DMS 273 (cell line): ENCODE data around the gene CT55.
"Not testable (repeated sequence)": the region's sequence is repeated elsewhere in the genome, so short reads cannot be mapped to it uniquely, and the experiment has no call there.

Source experiments
- DNase-seq: peaks from one replicate; lab custom pipeline; 2025; ENCODE audit not compliant: unreplicated experiment; lab: John Stamatoyannopoulos, UW

Gene CT55, protein sequence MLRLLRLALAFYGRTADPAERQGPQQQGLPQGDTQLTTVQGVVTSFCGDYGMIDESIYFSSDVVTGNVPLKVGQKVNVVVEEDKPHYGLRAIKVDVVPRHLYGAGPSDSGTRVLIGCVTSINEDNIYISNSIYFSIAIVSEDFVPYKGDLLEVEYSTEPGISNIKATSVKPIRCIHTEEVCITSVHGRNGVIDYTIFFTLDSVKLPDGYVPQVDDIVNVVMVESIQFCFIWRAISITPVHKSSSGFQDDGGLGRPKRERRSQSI

GRCh38 chrX:135170877-135171519 lies at the start of gene CT55:
Gene CT55 (minus strand): TSS chrX:135171398. CDS start chrX:135171171, 227 bp downstream.
- DNase-seq: no peak

DNA sequence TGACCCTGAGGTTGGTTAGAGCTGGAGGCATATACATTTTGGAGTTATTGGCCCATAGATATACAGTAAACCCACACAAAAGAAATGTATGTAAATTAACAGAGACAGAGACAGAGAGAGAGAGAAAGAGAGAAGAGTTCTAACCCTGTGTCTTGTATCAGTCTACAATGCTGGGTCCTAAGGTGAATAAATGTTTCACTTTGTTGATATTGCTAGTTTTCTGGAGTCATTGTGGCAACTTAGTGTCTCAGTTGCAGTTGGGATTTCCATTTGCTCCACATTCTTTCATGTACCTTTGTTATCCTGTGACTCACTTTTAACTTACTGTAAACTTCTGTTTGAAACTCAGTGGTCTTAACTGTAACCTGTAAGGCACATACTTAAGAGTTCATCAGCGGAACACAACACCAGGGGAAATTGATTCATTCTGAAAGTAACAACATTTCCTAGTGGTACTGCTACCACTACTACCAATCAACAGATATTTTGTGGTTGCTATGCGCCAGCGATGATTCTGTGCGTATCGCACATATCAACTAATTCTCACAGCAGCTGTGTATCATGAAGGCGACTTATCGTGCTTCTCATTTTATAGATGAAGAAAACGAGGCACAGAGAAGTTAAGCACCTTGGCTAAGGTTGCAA lies 42.1 kb upstream of the CT55 start:
- no peak for DNase-seq

DNA sequence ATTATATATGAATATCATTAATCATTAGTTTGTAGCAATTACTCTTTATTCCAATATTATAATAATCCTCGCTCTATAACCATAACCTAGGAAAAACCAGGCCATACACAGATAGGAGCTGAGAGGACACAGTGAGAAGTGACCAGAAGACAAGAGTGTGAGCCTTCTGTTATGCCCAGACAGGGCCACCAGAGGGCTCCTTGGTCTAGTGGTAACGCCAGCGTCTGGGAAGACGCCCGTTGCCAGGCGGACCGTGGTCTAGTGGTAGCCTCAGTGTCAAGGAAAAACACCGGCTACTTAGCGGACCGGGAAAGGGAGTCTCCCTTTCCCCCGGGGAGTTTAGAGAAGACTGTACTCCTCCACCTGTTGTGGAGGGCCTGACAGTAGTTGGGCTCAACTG lies 35.2 kb upstream of the CT55 start:
- peak; percentile 29 for DNase-seq

DNA sequence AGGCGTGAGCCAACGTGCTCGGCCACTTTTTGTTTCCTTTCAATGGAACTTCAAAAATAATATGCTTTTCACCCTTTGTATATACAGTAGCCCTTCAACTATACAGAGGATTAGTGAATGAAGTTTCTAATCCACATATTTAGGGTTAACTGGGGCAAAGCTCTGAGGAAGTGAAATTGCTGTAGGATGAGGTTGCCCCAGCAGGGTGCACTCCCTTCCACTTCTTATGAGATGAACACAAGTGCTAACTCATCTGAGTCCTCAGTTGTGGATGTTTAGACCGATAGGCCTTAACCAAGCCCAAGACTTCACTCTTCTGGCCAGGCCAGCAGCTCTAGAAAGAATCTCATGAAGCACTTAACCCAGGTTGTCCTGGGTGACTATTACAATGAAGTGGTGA lies 29.1 kb upstream of the CT55 start:
- DNase-seq: no peak

GRCh38 chrX:135194684-135195083 lies 23.5 kb upstream of the CT55 start:
- DNase-seq: no peak

DNA sequence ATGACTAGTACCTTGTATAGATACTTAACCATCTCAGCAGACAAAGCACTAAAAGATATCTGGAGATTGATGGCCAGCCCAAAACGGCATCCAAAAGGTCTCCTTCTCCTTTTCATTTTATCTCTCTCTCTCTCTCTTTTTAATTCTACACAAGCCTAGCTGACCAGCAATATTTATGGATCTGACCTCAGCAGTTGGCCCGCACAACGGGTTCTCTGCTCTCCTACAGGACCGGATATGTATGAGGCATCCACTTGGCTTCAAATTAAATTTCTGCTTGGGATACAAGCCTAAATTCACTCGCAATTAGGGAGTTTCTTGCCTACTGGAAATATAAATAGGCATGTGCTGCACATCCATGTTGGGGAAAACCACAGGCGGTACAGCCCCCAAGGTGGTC lies 22.5 kb upstream of the CT55 start:
- no peak for DNase-seq

DNA sequence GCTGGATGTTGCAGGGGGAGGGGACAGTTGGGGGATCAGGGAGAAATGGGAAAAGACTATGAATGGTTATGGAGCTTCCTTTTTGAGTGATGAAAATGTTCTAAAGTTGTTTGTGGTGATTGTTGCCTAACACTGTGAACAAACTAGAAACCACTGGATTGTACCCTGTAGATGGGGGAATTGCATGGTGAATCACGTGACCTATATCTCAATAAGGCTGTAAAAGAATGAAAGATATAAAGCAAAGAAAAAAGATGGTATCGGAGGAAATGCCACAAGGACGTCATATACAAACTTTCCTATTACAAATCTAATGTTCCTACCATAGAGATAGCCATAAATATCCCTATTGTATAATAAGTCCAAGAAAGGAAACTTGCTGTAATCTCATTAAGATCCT lies 20.6 kb upstream of the CT55 start:
- DNase-seq: no peak

DNA sequence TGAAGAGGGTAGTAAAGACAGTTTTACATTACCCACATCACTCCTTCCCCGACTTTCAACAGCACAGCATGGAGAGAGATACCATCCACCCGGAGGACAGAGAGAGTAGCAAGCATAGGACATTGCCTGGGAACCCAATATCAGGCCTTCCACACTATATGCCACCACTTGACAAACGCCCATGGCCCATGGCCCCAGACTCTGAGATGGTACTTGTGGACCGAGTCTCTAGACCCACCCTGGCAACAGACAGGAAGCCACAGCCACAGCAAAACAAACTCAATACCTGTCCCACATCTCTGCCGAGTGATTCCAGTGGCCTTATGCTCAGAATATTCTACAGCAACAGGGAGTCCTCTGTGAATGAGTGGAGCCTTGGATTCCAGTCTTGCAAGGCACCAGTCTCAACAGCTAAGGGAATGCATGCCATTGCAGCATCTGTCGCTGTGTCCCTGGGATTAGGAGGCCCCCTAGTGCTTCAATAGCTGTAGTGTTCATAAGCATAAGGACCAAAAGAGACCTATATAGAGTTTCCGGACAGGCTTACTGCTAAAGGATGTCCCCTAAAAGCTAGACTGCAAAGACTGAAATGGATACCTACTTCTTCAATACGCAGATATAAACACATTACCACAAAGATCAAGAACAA lies 14.7 kb upstream of the CT55 start:
- peak; percentile 82 for DNase-seq

DNA sequence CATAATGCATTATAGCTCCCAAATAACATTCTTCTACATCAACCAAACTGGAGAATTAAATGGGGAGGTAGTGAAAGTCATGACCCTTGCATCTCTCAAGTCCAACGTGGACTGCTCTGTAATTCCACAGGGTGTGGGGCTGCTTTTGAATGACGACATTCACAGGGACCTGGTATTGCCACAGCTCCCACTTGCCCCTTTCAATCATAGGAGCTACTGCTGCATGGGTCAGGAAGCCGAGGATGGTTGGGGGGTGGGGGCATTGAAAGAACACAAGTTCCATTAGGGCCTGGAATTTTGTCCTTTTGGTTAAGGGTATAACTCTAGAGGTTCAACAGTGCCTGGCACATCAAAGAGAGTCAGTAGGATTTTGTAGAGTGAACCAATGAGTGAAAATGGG lies 7.4 kb upstream of the CT55 start:
- DNase-seq: no peak

GRCh38 chrX:135170468-135170867 lies 730 bp downstream of the CT55 start:
- DNase-seq: no peak

GRCh38 chrX:135169534-135169933 lies 1.7 kb downstream of the CT55 start:
- not testable (repeated sequence) for DNase-seq

DNA sequence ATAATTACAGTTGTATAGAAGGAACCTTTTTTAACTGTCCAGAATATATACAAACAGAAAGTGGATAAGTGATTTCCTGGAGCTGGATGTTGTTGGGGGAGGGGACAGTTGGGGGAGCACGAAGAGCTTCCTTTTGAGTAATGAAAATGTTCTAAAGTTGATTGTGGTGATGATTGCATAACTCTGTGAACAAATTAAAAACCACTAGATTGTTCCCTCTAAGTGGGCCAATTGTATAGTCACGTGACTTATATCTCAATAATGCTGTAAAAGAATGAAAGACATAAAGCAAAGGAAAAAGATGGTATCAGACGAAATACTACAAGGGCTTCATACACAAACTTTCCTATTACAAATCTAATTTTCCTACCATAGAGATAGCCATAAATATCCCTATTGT lies 2.7 kb downstream of the CT55 start:
- no peak for DNase-seq

- DNase-seq: not testable (repeated sequence)
Measured at GRCh38 chrX:135154688-135155087, 16.5 kb downstream of the CT55 start.

DNA sequence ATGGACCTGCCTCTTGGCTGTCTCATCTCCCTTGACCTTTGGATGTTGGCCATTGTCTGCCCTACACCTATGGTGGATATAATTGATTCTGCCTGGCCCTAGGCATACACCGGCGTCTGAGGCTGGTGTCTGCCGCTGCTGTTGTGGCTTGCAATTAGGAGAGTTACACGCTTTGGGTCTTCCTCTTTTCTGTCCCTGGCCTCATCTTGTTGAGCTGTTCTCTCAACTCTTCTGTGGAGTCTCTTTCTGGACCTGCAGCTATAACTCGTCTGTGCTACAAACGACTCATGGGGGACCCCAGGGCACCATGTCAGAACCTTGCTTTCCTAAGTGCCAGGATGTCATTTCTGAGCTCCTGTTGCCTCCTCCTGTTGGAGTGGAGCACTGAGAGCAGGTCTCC lies 45.1 kb downstream of the CT55 start:
- not testable (repeated sequence) for DNase-seq

DNA sequence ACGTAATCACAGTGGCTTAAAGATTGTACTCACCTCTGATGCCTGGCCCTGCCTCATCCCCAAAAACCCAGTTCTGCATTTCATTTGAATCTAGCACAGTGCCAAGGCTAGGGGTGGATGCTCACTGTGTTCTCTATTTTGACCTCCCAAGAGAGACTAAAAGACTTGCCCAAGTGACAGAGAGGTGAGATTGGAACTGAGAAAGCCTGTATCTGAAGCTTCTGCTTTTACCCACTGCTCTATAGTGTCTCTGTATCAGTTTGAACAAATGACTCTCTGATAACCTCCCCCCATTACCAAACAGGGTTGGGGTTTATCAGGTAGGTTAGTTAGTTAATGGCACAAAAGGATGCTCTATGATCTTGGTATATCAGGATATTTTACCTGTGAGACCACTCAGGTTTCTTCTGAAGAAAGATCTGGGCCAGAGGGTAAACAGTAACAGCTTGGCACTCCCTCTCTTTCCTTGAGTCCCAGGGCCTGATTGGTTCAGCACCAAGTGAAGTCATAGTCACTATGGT lies 51.1 kb downstream of the CT55 start, which contains the start of gene ETDB:
ETDB (minus strand) TSS at position 471 of the 521 bp plus-strand sequence. CDS start 1,265 bp downstream, outside the sequence.
- not testable (repeated sequence) for DNase-seq

GRCh38 chrX:135116064-135116463 lies 55.1 kb downstream of the CT55 start:
- DNase-seq: not testable (repeated sequence)

DNA sequence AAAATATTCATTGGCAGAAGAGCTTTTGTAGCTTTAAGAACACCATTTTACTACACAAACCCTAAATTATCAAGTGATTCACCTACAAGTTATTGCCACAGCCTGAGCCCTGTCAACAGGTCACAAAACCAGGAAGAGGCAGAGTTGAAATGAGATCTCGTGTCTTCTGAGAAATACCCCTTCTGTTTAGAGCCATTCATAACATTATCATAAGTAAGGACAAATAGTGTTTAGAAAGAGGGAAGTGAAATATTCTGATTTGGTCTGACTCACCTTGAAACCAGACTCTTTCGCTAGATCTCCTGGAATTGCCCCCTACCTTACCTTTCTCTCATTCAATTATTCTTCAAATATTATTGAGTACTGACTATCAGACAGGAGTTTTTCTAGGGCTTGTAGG lies 56.8 kb downstream of the CT55 start:
- no peak for DNase-seq

- no peak for DNase-seq
Measured at GRCh38 chrX:135112743-135113142, 58.5 kb downstream of the CT55 start.

DNA sequence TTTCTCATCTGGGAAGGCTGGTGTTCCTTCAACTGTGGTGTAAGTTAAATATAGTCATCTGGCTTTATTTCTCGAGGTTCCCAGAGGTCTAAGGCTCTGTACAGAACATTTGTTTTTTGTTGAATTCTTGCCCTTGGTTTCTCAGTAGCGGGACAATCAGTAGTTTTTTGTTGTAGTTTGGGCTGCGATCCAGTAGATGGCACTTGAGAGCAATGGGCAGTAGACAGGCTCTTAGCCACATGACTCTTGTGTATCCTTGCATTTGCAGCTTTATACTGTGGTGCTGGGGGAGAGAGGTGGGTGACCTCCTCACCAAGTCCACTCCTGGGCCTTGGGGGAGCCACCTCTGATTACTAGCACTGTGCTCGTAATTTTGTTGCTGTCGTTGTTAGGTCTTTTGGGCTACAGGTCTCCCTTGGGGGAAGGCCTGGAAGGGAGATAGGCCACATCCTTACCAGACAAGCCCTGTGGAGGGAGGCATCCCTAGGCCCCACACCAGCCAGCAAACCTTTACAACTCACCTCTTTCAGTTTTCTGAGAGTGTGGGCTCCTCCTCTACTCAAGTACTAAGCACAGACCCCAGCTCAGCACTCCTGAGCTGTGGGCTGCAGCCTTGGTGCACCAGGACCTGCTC lies 59.0 kb downstream of the CT55 start:
- DNase-seq: peak; percentile 68

DNA sequence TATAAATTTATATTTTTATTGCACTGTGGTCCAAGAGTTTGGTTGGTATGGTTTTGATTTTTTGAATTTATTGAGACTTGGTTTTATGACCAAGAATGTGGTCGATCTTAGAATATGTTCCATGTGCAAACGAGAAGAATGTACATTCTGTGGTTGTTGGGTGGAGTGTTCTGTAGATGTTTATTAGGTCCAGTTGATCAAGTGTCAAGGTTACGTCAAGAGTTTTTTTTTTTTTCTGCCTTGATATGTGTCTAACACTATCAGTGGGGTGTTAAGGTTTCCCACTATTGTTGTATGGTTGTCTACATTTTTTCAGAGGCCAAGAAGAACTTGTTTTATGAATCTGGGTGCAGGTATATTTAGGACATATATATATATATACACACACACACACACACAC lies 61.6 kb downstream of the CT55 start:
- DNase-seq: no peak
